ENCODE results near the gene NCR3LG1.

Gene NCR3LG1

DNA sequence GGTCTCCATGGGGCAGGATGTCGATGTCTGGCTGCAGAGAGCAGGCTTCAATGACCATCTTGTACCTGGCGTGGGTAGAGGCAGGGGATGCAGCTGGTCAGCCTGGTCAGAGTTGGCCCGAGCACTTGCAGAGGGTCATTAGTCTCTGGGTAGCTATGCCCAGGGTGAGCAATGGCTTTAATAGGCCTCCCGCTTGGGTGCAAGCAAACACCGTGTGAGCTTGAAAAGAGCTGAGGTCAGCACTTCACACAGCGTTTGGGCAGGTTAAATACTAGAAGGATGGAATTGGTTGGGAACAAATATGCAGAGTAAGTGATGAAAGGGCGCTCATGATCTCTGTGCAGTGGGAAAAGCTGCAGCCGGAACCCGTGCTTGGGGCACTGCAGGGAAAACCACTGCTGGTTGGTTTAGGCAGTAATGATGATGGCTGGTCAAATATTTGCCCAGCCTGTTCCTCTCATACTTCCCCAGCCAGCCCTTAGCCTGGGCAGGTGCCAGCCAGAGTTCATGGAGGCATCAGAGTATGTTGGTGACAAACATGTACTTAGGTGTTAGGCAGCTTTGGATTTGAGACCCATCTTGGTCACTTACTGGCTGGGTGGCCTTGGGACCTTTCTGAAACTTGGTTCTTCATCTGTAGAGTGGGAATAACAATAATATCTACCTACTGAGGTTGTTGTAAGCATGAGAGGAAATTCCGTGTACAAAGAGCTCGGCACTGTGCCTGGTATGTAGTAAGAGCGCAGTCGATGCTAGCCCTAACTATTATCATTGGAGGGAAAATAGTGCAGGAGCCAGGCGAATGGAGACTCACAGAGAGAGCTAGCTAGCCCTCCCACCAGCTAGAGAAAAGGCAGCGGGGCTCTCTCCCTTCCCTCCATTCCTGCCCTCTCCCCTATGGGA, 62.1 kb downstream of the NCR3LG1 start:
- peak overlapping the region; percentile 58 for H3K27ac ChIP-seq
- TF ChIP-seq, protein P1, sequence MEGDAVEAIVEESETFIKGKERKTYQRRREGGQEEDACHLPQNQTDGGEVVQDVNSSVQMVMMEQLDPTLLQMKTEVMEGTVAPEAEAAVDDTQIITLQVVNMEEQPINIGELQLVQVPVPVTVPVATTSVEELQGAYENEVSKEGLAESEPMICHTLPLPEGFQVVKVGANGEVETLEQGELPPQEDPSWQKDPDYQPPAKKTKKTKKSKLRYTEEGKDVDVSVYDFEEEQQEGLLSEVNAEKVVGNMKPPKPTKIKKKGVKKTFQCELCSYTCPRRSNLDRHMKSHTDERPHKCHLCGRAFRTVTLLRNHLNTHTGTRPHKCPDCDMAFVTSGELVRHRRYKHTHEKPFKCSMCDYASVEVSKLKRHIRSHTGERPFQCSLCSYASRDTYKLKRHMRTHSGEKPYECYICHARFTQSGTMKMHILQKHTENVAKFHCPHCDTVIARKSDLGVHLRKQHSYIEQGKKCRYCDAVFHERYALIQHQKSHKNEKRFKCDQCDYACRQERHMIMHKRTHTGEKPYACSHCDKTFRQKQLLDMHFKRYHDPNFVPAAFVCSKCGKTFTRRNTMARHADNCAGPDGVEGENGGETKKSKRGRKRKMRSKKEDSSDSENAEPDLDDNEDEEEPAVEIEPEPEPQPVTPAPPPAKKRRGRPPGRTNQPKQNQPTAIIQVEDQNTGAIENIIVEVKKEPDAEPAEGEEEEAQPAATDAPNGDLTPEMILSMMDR (conservative IDR thresholded peaks at IDR 0.05): no peak
- no peak for TF ChIP-seq ZFX (IDR thresholded peaks at IDR 0.05)

DNA sequence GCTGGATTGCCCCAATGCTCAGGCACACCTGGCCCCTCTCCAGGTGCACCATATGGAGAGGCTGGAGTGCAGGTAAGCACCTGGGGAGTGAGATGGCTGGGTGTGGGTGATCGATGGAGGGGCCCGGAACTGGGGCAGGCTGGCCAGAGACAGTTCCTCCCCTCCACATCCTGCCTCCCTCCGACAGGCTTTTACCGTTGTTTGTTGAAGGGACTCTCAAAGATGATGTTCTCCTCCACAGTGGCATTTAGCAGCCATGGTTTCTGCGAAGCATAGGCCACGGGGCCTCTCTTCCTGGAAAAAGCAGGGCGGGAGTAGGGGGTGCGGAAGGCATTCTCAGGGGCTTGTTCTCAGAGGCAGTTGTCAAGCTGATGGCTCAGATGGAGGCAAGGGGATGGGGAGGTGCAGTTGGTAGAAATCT, 62.7 kb downstream of the NCR3LG1 start:
- H3K27ac ChIP-seq: peak overlapping the region; percentile 58
- TF ChIP-seq ZFX (IDR thresholded peaks at IDR 0.05): no peak
- TF ChIP-seq, protein P1 (conservative IDR thresholded peaks at IDR 0.05): no peak

DNA sequence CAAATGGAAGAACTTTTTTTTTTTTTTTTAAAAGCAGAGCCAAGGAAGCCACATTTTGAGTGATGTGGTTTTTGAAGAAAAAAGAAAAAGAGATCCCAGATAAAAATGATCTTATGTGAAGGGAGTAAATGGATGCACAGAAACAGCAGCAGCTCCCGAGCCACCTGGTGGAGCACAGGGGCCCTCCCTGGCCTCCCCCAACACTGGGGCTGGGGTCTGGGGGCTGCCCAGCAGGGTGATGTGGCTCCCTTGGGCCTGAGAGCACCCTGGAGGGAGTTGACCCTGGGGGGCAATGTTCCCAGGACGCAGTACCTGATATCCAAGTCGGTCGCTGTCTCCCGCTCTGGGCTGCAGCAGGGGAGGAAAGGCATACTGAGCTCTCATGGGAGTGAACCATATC, 63.4 kb downstream of the NCR3LG1 start:
- no peak overlapping the region for H3K27ac ChIP-seq
- no peak for TF ChIP-seq ZFX (IDR thresholded peaks at IDR 0.05)
- TF ChIP-seq, protein P1 (conservative IDR thresholded peaks at IDR 0.05): no peak

DNA sequence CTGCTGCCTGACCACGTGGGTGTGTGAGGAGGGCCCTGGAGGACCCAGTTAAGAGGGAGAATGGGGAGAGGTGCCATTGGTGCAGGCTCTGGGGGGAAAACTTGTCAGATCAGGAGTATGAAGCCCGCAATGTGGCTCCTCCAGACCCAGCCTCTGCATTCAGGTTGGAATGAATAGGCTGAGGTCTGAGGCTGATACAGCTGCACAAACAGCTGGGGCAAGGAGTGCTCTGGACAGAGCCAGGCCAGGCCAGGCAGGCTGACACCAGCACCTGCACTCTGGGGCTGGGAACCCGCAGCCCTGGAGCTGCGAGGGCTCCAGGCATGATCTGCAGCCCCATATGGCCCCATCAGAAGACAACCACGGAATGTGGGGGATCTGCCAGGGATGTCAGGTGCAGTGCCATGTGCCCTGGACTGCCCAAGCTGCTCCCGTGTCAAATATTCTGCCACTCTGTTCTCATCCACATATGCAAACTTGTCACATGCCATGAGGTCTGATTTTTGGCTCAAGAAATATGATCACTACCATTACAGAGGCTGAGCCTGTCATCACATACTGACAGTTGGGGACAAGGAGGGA, 64.0 kb downstream of the NCR3LG1 start:
- no peak overlapping the region for H3K27ac ChIP-seq

DNA sequence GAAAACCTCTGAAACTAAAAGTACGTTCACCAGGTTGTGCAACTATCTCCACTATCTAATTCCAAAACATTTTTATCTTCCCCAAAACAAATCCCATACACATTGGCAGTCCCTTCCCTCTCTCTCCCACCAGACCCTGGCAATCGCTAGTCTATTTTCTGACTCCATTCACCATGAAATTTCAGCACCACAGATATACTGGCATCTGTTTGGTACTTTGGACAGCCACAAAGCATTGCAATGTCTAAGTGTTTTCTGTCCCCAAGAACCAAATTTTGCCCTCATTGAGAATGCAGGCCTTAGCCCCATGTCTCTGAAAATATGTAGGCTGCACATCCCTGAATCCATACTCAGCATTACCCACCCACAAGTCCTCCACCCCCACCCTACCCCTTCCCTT, 64.9 kb downstream of the NCR3LG1 start:
- H3K27ac ChIP-seq: no peak overlapping the region
- TF ChIP-seq, protein P1 (conservative IDR thresholded peaks at IDR 0.05): no peak
- no peak for TF ChIP-seq ZFX (IDR thresholded peaks at IDR 0.05)

More for the DNA sequence above, 64.0 kb downstream of the NCR3LG1 start:
- TF ChIP-seq, protein P1 (conservative IDR thresholded peaks at IDR 0.05): no peak
- TF ChIP-seq ZFX (IDR thresholded peaks at IDR 0.05): no peak

DNA sequence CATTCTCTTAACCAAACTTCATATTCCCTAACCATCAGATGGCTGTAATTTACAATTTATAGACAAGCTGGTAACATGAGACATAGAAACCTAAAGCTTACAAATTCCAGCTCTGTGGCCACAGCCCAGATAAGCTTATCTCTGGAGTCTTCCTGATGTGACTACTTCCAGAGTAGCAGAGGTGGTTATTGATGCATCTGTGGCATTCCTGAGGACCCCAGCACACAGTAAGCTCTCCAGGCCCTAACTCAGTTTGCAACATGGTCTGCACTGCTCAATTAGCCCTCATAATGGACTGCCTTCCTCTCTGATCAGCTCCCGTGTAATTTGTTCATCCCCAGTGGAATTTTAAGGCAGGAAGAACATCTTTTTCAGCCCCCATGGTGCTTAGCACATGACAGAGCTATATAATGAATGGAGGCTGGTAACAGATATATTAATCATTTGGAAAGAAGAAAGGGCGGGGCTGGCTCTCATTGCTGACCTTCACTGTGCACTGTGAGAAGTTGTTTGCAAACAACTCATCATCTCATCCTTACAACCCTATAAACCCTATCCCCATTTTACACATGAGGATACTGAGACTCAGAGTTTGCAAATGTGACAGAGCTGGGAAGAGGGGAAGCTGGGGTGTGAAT, 67.0 kb downstream of the NCR3LG1 start:
- H3K27ac ChIP-seq: no peak overlapping the region
- TF ChIP-seq, protein P1 (conservative IDR thresholded peaks at IDR 0.05): no peak
- TF ChIP-seq ZFX (IDR thresholded peaks at IDR 0.05): no peak

DNA sequence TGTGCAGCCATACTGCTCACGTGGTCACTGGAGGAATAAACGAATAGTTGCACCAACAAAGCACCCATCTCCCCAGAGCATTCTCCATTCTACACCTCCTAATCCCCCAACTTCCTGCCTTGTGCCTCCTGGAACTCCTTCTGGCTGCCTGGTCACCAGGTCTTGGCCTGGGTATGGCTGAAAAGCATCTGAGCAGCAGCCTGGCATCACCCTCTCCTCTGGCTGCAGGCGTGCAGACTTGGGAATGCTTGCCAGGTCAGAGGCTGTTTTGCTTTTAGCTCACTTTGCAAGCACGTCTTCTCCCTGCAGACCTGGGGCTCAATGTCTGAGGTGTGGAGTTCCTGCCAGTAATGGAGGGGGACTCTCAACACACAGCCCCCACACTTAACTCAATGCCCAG, 70.2 kb downstream of the NCR3LG1 start:
- TF ChIP-seq, protein P1 (conservative IDR thresholded peaks at IDR 0.05): no peak
- TF ChIP-seq ZFX (IDR thresholded peaks at IDR 0.05): no peak
- no peak overlapping the region for H3K27ac ChIP-seq

All from C4-2B (cell line).